NCI-H2081 treated with DMSO at 0.1 percent for 48 hours (cell line): Measurements from ENCODE around the gene NDNF.

ENCODE experiments used
- DNase-seq: peaks from one replicate; lab custom pipeline; 2025; lab: John Stamatoyannopoulos, UW

The NDNF gene, protein sequence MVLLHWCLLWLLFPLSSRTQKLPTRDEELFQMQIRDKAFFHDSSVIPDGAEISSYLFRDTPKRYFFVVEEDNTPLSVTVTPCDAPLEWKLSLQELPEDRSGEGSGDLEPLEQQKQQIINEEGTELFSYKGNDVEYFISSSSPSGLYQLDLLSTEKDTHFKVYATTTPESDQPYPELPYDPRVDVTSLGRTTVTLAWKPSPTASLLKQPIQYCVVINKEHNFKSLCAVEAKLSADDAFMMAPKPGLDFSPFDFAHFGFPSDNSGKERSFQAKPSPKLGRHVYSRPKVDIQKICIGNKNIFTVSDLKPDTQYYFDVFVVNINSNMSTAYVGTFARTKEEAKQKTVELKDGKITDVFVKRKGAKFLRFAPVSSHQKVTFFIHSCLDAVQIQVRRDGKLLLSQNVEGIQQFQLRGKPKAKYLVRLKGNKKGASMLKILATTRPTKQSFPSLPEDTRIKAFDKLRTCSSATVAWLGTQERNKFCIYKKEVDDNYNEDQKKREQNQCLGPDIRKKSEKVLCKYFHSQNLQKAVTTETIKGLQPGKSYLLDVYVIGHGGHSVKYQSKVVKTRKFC

DNA sequence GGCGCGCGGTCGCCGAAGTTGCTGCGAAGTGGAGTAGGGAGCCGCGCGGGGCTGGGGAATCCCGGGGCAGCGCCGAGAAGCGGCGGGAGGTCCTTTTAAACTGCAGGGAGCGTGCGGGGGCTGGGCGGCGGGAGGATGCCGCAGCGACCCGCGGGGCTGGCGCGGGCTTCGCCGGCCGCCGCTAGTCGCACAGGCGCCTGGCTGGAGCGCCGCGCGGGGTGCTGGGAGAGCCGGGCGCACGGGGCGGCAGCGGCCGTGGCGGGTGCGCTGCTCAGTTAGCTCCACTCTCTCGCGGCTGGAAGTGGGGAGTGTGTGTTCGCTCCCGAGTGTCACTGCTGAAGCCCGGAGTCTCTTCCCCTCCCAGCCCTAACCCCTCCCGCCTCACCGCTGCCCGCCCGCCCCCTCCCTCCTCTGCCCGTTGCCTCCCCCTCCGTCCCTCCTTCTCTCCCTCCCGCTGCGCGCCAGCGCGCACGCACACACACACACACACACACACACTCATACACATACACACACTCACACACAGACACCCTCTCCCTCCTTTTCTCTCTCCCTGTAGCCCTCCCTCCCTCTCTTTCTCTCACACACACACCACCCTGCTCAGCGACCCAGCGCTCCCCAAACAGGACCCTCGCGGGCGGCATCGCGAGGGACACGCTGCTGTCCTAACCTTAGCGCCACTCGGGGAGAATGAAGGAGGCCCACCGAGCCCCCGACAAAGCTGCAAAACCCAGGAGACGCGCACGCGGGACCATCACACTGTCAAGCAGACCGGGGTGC is at the start of gene NDNF:
Gene NDNF (minus strand): TSS at position 312 of the 780 bp plus-strand sequence. CDS start 26,698 bp downstream, outside the sequence.
- no peak for DNase-seq

DNA sequence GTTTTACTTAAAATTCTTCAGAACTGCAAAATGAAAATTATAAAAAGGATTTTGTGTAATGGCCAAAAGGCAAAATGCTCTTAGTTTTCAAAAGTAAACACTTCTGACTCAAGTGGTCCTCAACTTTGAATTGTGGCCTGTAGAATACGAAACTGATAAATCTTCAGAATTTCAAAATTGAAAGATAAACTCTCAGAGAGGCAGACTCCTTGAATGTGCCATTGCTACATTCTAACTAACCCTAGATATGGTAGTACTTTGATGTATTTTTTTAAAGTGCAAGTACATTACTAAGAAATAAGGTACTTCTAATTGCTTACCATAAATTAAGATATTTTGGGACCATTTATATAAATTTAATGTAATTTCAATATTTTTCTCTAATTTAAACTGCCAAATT is 47.4 kb upstream of the NDNF start:
- DNase-seq: no peak

DNA sequence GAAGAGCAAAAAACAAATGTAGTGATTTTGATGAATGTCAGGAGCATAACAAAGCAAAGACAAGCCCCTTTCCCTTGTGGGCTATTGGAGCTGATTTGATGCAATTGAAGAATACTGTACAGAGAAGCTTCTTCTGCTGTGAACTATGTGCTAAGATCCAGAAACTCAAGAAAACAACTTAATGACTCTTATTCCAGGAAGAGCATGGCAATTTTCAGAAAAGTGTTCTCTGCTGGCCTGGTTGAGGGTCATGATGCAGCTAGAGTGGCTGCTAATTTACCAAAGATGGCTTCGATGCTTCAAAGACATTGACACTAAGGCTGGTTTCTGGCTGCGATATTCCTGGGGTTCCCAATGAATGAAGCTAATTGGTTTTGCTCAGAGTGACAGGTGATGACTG is 46.0 kb upstream of the NDNF start:
- DNase-seq: no peak

DNA sequence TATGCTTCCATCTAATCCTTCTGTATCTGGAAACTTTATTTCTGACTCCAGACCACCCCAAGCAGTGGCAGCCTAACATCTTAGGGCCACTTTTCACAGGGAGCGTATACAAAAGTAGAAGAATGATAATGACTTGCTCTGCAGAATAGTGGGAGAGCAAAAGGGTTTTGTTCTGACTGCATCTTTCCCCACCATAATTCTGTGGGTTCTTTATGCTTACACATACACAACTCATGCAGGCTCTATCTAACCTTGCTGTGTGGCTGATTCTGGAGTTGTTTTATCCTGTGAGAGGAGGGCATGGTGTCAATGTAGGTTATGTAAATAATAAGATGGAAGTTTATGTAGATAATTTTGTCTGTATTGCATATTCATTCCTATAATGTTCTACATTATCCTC is 42.4 kb upstream of the NDNF start:
- no peak for DNase-seq

DNA sequence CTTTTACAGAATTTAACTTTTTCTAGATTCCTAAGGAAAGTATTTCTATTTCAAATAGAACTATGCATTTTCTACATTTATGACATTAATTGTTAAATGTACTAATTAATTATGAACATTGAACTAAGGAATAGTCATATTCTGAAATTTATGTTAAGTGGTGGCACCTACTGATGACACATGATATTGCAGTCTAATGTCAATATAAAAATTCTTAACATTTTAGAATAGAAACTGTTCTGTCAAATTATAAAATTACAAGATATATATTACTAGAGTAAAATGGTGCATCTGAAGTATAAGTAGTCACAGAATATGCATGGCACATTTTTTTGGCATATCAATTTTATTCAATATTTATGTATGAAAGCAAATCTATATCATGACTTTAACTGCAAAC is 40.2 kb upstream of the NDNF start:
- no peak for DNase-seq

DNA sequence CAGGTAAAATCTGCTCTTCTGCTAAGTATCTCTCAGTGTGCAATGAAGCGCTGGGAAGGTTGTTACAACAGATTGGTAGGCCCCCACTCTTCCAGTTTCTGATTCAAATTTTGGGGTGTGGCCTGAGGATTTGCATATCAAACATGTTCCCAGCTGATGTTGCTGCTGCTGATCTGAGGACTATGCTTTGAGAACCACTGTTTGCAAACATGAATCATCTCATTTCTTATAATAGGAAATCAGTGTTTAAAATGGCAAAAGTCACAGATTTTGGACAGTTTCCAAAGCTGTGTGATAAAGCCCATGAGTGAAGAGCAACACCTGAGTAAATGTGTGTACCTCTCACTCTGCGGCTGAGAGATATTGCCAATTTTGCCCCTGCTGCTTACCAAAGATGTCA is 36.2 kb upstream of the NDNF start:
- peak; percentile 42 for DNase-seq

DNA sequence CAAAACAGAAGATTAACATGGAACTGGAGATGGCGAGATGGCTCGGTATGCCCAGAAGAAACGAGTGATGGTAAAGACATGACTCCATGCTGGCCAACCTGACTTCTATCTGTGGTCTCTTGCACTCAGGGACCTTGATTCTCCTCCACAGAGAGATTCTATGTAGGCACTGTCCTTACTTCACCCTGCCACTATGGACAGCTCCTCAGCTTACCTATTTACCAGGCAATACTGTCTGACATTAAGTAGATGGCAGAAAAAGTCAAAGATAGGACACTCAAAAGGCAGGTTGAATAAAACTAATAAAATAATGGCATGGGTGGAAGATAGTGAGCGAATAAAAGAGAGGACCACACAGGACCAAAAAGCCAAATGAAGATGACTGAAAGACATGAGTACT is 35.2 kb upstream of the NDNF start:
- no peak for DNase-seq

DNA sequence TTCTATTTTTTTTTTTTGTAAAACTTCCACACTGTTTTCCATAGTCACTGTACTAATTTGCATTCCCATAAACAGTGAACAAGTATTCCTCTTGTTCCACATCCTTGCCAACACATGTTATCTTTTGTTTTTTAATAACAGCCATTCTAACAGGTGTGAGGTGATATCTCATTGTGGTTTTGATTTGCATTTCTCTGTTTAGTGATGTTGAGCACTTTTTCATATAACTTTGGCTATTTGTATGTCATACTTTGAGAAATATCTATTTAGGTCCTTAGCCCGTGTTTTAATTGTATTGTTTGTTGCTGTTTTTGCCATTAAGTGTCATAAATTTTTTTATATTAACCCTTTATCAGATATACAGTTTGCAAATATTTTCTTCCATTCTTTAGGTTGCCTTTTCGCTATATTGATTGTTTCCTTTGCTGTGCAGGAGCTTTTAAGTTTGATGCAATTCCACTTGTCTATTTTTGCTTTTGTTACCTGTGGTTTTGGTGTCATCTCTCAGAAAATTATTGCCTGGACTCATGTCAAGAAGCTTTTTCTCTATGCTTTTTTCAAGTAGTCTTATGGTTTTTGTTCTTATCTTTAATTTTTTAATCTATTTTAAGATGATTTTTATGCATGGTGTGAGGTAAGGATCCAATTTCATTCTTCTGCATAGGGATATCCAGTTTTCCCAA is 27.9 kb upstream of the NDNF start:
- DNase-seq: no peak

DNA sequence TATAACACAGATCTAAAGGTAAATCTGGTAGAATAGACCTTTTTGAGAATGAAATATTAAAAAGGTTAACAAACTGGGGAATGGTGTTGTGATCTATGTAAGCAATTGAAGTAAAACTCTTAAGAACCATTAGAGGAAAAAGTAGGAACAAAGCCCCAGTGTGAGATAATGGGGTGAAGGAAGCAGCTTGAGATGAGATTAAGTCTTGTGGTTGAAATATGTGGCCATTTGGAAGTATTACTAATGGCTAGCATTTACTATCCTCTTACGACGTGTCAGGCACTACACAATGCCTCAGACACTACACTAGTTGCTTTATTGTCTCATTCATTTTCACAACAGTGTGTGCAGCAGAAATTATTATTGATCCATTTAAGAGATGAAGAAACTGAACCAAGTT is 25.9 kb upstream of the NDNF start:
- no peak for DNase-seq

DNA sequence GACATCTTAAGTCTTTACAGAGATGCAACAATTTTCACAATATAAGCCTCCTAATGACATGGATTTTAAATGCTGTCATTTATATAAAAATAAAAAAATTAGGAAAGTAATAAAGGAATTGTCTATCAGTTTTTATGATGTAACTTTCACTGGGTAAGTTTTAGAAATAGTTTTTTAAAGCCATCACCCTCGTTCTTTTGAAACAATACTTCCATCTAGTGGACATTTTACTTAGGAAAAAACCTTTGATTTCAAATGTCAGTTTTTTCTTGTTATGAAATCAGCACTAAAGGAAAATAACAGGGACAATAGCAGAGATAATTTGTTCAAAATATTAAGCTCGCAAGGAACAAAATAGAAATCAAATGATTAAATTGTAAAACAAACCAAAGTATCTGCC is 24.3 kb upstream of the NDNF start:
- peak; percentile 41 for DNase-seq

DNA sequence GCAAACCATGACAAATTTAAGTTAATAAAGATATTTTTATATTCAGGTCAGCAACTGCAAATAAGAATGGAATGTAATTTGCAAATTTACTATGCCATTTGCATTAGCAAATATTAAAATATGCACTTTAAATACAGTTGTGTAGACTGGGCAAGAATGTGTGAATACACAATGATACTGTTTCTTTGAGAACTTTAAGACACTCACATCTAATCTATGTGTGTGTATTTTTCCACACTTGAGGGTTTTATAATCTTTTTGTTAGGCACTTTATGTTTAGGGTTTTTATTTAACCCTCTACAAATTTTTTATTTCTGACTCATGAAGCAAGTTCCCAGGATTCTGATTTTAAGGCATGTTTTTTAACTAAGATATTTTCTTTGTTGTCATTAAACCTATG is 23.9 kb upstream of the NDNF start:
- DNase-seq: no peak

DNA sequence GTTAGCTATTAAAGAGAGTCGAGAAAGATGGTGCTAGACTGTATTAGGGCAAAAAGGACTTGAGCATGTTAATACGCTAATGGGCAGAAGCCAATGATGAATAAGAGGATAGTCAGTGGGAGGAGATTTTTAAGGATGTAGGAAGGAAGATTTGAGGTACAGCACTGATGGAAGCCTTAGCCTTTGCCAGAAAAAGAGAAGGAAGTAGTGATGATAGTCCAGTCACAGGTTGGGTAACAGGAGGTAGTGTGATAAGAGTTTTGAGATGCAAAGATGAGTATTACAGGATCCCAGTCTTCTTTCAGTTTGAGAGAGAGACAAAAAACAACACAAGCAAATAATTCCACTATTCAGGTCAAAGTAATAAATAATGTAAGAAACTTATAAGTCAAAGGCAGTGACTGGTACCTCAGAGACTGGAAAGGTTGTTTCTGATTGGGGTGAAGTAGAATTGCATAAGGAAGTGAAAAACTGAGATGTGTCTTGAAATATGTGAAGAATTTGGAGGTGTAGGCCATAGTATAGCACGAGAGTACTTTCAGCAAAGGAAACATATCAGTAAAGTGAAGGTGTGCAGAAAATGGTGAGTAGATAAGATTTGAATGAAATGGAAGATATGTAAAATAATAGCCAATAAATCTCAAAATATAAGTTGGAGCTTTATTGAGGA is 22.1 kb upstream of the NDNF start:
- no peak for DNase-seq

DNA sequence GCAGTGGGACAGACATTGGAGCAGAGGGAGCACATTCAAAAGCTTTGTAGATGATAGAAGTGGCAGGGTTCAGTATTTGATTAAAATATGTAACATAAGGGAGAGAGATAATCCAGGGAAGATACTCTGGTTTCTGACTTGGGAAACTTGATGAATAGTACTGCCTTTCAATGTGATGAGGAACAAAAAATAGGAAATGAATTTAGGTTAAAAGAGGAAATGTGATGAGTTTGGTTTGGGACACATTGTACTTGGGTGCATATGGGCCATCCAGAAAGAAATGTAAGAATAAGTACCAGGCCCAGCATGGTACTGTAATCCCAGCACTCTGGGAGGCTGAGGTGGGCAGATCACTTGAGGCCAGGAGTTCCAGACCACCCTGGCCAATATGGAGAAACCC is 20.9 kb upstream of the NDNF start:
- DNase-seq: no peak

DNA sequence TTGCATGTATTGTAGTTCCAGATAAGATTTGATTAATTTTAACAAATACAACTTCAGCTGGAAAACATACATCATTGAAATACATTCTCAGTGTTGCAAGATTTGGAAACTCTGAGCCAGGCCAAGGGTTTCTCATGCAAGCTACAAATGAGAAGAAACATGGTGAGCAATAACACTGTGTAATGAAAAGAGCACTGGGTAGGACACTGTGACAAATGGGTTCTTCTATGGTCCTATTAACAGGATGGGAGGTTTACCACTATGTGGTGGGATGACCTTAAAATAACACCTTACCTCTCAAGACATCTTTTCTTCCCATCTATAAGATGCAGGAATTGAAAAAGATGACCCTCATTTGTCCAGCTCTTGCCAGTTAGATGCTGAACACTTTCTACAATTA is 19.6 kb upstream of the NDNF start:
- DNase-seq: no peak

DNA sequence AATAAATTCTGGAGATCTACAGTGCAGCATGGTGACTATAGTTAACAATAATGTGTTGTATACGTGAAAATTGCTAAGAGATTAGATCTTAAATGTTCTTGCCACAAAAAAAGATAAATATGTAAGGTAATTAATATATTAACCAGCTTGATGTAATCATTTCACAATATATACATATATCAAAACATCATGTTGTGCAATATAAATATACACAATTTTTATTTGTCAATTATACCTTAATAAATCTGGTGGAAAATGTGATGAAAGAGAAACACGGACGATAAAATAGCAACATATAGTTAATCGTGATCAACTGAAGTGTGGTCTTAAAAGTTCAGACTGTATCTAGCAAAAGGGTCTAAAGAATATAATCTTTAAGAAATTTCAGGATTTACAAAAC is 16.5 kb upstream of the NDNF start:
- no peak for DNase-seq

DNA sequence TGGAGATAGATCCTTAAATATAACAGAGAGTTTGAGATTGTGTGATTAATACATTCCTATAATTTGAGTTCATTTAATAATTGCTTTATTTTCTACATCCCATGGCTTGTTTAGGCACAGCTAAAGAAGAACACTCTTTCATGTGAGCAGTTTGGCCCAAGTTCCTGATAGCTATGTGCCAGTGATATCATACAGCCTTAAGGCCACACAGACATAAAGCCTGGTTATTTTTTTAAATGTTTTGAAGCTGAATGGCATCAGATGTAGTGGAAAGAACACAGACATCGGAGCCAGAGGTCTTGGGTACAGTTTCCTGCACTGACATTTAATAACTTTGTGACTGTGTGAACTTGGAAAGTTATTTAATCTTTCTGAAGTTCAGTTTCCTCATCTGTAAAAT is 7.0 kb upstream of the NDNF start:
- no peak for DNase-seq

DNA sequence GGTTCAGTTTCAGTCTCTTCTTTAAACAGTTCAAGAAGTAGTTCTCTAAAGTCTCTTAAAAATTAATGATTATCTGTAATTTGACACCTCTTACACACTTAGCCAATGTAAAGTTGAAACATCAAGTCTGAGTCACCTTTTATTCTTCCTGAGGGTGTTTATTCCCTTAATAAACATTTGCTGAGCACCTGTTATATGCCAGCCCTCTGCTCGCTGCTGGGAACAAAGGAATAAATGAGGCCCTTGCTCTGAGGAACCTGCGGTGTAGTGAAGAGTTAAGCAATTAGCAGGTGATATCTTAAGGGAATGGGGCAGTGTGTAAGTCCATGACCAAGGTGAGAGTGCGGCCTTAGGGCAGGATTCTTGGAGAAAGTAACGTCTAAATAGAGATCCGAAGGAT is 5.2 kb upstream of the NDNF start:
- DNase-seq: no peak

DNA sequence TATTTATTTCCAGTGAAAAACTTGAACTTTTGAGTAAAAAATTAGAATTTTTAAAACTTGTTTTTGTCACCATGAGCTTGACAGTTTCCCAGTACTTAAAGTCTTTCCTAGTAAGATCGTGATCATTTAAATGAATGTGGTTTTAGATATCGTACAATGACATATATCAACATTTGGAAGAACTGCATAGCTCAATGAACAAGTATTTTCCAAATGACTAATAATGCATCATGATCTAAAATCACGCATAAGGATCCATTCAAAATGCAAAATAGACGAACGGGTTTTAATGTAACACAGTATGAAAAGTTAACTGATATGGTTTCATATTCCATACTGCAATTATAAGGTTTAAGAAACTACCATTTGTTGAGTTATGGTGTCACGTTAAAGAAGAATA is 4.1 kb upstream of the NDNF start:
- DNase-seq: no peak

DNA sequence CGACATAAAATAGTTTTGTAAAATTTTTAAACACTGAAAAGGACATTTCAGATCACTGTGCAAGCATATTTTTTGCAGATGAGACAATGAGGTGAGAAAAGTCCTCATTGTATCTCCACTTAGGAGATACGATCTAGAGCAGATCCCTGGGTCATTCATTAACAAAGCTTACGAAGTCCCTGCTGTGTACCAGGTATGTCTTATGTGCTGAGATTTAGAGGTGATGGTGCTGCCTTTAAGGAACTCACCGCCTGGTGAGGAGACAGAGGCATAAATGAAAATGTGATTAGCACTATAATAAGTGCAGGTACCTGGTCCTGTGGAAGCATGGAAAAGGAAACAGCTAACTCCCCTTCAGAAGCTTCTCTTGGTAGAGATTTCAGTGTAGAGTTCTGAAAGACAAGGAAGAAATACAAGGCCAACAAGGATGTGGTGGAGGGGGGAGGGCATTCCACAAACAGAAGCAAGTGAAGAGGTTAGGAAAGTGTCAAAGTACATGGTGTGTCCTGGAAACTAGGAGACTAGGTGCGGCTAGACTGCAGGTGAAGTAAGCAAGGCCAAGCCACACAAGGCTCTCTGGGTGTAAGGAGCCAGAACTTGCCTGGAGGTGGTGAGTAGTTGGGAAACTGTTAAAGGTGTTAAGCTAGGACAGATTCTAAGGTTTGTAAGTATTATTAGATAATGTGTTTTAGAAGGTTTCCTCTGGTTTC is 1.5 kb upstream of the NDNF start:
- DNase-seq: no peak

DNA sequence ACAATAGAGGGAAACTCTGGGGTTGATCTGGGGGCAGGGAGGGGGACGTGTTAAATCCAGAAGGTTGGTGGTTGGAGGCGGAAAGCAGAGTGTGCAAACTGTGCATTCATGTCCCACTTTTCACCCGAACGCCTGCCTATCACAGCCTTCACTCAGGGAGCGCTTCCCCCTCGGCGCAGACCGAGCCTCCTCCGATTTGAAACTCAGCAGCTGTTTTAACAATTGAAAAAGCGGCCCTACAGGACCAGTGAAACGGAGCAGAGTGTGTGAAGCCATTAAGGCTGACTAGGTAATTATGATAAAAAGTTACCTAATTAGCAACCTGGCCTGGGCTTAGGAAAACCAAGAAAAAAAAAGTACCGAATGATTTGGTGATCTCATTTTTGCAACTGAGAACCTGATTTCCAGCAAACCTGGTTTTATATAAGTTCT is 685 bp upstream of the NDNF start:
- no peak for DNase-seq

DNA sequence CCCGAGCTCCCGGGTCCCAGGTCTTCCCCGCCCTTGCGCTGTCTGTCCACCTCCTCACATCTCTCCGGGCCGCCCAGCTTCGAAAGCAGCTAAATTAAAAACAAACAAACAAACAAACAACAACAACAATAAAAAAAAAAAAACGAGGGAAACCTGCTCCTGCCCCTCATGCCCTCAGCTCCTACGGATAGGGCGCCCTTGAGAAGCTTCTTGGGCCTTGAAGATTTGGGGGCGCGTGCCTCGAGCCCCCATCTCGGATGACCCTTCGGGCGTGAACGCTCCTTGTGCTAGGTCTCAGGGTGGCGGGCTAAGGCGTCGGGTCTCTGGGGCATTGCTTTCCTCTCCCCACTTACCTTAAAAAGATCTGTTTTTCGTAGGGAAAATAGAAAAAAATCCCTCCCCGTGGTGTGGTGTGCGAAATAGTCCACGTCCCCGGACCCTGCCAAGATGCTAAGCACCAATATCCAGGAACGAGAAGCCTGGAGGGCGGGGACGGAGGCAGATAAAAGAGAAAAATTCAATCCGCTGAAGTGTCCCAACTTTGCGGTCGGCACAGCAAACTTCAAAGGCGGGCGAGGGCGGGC is 603 bp downstream of the NDNF start:
- no peak for DNase-seq
